Measurements from ENCODE around the gene SPRY4. TPM values are rescaled to one million over a fixed set of nuclear protein-coding genes. Genes with fewer than 3 reads are reported as not detected.

The SPRY4 gene
- total RNA-seq, 2 donors from 2014 or later = 8.4 to 21.5 TPM

DNA sequence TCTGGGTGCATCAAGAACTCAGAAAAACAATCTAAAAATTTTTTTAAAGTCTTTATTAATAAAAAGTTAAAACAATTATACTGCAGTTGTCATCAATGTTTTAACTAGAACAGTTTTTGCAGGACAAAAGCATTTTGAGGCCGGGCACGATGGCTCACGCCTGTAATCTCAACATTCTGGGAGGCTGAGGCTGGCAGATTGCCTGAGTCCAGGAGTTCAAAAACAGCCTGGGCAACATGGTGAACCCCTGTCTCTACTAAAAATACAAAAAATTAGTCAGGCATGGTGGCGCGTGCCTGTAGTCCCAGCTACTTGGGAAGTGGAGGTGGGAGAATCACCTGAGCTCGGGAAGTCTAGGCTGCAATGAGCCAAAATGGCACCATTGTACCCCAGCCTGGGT lies 5.2 kb upstream of the SPRY4 start:
- TF ChIP-seq, protein P1, sequence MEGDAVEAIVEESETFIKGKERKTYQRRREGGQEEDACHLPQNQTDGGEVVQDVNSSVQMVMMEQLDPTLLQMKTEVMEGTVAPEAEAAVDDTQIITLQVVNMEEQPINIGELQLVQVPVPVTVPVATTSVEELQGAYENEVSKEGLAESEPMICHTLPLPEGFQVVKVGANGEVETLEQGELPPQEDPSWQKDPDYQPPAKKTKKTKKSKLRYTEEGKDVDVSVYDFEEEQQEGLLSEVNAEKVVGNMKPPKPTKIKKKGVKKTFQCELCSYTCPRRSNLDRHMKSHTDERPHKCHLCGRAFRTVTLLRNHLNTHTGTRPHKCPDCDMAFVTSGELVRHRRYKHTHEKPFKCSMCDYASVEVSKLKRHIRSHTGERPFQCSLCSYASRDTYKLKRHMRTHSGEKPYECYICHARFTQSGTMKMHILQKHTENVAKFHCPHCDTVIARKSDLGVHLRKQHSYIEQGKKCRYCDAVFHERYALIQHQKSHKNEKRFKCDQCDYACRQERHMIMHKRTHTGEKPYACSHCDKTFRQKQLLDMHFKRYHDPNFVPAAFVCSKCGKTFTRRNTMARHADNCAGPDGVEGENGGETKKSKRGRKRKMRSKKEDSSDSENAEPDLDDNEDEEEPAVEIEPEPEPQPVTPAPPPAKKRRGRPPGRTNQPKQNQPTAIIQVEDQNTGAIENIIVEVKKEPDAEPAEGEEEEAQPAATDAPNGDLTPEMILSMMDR (IDR thresholded peaks at IDR 0.05) = no peak
- no peak overlapping the region for H3K9ac ChIP-seq (ENCODE audit: low read depth in 2 of 2, low read length in 2 of 2)
- H3K4me1 ChIP-seq = no peaks in the 10 kb centered on the region
- no peak overlapping the region for H3K27ac ChIP-seq
- no peaks in the 10 kb centered on the region for H3K9me3 ChIP-seq
- DNase-seq = no peak
- no peaks in the 10 kb centered on the region for H3K27me3 ChIP-seq
- intact Hi-C loops (cut with DNase I) = no loop called here
- H3K4me3 ChIP-seq = no peak overlapping the region
- H3K36me3 ChIP-seq = no peaks in the 10 kb centered on the region

DNA sequence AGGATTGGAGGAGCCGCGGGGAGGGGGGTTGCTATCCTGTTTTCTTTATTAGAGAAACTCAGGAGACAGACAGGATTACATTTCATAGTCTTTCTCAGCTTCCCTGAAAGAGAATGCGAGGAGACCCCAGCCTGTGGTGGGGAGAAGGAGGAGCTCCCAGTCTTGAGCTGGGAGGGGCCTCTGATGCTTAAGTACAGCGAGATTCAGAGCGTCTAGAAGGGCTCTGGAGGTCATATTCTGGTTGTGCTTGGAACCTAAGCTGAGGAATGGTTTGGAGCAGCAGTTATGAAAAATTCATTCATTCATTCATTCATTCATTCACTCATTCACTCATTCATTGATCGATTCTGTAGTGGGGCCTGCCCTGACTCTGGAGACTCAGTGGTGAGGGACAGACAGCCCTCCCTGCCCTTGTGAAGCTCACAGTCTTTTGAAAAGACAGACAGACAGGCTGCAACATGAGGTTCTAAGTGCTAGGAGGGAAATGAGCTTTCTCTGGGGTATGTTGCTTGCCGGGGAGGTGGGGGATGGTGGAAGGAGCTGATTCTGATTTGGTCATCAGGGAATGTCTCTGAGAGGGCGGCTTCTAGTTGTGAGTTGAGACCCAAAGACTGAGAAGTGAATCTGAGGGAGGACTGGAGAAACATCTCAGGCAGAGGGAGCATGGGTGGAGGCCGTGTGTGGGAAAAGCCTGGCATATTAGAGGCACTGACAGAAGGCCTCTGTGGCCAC lies 2.5 kb upstream of the SPRY4 start:
- H3K9ac ChIP-seq (ENCODE audit: low read depth in 2 of 2, low read length in 2 of 2) = peak overlapping the region in 1 of 2 donors; percentile 10
- no peaks in the 10 kb centered on the region for H3K4me1 ChIP-seq
- no peak overlapping the region for H3K27ac ChIP-seq
- intact Hi-C loops (cut with DNase I) = loop anchor here (10.0 kb wide), 2 partner anchors 172 to 218 kb away; no protein-coding TSS in a partner anchor
- TF ChIP-seq, protein P1 (IDR thresholded peaks at IDR 0.05) = no peak
- H3K27me3 ChIP-seq = no peaks in the 10 kb centered on the region
- no peaks in the 10 kb centered on the region for H3K36me3 ChIP-seq
- H3K9me3 ChIP-seq = no peaks in the 10 kb centered on the region
- H3K4me3 ChIP-seq = no peak overlapping the region
- DNase-seq = no peak

- DNase-seq = no peak
- Histone ChIP-seq H3K4me3 (peak overlapping the region; percentile 77), H3K9me3 (no peaks in the 10 kb centered on the region), H3K4me1 (no peaks in the 10 kb centered on the region), H3K9ac (ENCODE audit: low read depth in 2 of 2, low read length in 2 of 2) (peak overlapping the region; percentile 64 to 94), H3K36me3 (no peaks in the 10 kb centered on the region), H3K27me3 (no peaks in the 10 kb centered on the region), H3K27ac (peak overlapping the region; percentile 92)
- TF ChIP-seq, protein P1 (IDR thresholded peaks at IDR 0.05) = no peak
- intact Hi-C loops (cut with DNase I) = loop anchor here (10.0 kb wide), 2 partner anchors 172 to 218 kb away; no protein-coding TSS in a partner anchor
These were observed 1.7 kb upstream of the SPRY4 start for GRCh38 chr5:142326480-142326938.

DNA sequence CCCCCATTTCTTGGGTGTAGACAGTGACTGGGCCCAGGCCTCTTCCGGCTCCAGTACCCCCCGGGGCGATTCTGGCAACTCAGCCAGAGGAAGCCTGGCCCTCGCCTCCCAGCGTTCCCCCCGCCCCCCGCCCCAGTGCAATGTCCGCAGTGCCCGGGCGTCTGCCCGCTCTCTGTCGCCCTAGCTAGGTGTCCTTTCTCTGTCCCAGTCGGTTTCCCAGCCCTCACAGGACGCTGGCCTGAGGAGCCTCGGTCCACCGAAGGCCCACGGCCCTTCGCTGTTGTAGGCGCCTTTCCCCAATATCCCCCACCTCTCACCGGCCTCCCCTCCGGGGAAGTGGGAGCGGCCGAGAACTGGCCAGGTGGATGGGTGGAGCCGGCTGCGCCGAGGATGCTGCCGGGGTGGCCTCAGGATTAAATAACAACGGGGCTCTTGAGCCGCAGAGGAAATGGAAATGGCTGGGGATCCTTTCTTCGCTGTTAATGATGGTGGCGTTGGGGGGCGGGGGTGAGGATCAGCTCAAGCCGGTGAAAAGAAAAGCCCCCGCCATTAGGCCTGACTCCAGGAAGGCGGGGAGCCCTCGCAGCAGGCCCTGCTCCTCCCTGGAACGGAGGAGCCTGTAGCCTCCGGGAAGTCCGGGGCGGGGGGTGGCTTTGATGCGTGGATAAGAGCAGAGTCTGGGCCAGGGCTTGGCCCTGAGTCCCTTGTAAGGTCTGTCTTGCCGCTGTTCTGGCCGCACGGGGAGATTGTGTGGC lies 1.1 kb upstream of the SPRY4 start:
- TF ChIP-seq, protein P1 (IDR thresholded peaks at IDR 0.05) = no peak
- Histone ChIP-seq H3K27ac (peak overlapping the region; percentile 92), H3K27me3 (no peaks in the 10 kb centered on the region), H3K4me3 (peak overlapping the region; percentile 77), H3K9ac (ENCODE audit: low read depth in 2 of 2, low read length in 2 of 2) (peak overlapping the region; percentile 64 to 94), H3K36me3 (no peaks in the 10 kb centered on the region), H3K9me3 (no peaks in the 10 kb centered on the region), H3K4me1 (peaks cover 3% of the 10 kb centered on the region)
- peak; percentile 60 for DNase-seq
- intact Hi-C loops (cut with DNase I) = loop anchor here (10.0 kb wide), 2 partner anchors 171 to 219 kb away; no protein-coding TSS in a partner anchor

DNA sequence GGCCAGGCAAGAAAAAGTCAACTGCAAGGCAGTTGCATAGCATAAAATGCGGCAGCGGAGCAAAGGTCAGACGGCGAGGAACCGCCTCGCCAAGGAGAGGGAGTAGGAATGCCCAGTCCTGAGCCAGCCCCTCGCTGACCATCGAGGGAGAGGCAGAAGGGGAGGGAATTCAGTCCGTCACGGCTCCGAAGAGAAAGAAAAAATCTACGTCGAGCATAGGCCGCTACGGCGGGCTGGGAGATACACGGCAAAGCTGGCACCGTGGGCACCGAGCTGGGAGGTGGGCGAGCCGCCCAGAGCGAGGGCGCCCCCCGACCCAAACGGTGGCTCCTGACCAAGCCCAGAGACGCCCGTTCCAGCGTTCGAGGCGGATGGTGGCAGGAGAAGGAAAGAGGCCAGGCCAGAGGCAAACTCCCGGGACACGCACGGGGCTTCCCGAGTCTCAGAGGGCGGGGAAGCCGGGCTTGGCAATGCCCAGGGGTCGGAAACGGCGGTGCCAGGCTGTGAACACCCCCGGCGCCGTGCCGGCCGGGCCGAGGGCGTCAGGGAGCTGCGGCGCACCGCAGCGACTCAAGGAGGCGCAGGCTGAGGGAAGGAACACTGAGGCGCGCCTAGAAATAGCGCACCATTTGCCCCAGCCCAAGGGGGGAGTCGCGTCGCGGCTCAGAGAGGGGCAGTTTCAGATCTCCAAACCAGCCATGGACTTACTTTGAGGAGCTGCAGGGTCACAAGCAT lies 518 bp downstream of the SPRY4 start:
- Histone ChIP-seq H3K27me3 (no peaks in the 10 kb centered on the region), H3K27ac (peak overlapping the region; percentile 92), H3K4me1 (peaks cover 6% of the 10 kb centered on the region), H3K9ac (ENCODE audit: low read depth in 2 of 2, low read length in 2 of 2) (peak overlapping the region; percentile 82 to 94), H3K36me3 (no peaks in the 10 kb centered on the region), H3K9me3 (no peaks in the 10 kb centered on the region), H3K4me3 (peak overlapping the region; percentile 77)
- DNase-seq = peak; percentile 75
- intact Hi-C loops (cut with DNase I) = loop anchor here (10.0 kb wide), 2 partner anchors 170 to 220 kb away; no protein-coding TSS in a partner anchor
- TF ChIP-seq, protein P1 (IDR thresholded peaks at IDR 0.05) = no peak

Data from colonic mucosa (tissue), 4 donors.